ENCODE results near the gene ATXN7.
A peak's percentile ranks its signal among the peaks of the same experiment; 100 is the strongest.

- TF ChIP-seq CTCF (IDR thresholded peaks at IDR 0.05; ENCODE audit: low read depth, low read length, missing input control) (peak; percentile 96), SP1 (IDR thresholded peaks at IDR 0.05) (no peak), MAX (IDR thresholded peaks at IDR 0.05) (no peak), TAF1 (conservative IDR thresholded peaks at IDR 0.05) (no peak), FOXA1 (IDR thresholded peaks at IDR 0.05) (no peak), ZBTB33 (IDR thresholded peaks at IDR 0.05) (no peak)
These were observed 130.0 kb downstream of the ATXN7 start for GRCh38 chr3:63993653-63994079.

All from liver (tissue), 3 donors.